Measurements from ENCODE around the gene UTP4.

The UTP4 gene

GRCh38 chr16:69166221-69166833, 33.9 kb downstream of the UTP4 start:
- TF ChIP-seq CTCF (conservative IDR thresholded peaks at IDR 0.05; ENCODE audit: low read depth, low read length): no peak
- DNase-seq (ENCODE audit: low read depth): peak; percentile 28
- no peak overlapping the region for H3K4me3 ChIP-seq (ENCODE audit: low read depth, low read length)

GRCh38 chr16:69166946-69167930, 34.8 kb downstream of the UTP4 start:
- no peak for DNase-seq (ENCODE audit: low read depth)
- no peak overlapping the region for H3K4me3 ChIP-seq (ENCODE audit: low read depth, low read length)
- no peak for TF ChIP-seq CTCF (conservative IDR thresholded peaks at IDR 0.05; ENCODE audit: low read depth, low read length)

GRCh38 chr16:69169051-69169450, 36.6 kb downstream of the UTP4 start:
- no peak for DNase-seq (ENCODE audit: low read depth)
- H3K4me3 ChIP-seq (ENCODE audit: low read depth, low read length): no peak overlapping the region
- no peak for TF ChIP-seq CTCF (conservative IDR thresholded peaks at IDR 0.05; ENCODE audit: low read depth, low read length)

GRCh38 chr16:69169607-69170352, 37.3 kb downstream of the UTP4 start:
- no peak for TF ChIP-seq CTCF (conservative IDR thresholded peaks at IDR 0.05; ENCODE audit: low read depth, low read length)
- DNase-seq (ENCODE audit: low read depth): no peak
- no peak overlapping the region for H3K4me3 ChIP-seq (ENCODE audit: low read depth, low read length)

GRCh38 chr16:69171325-69172084, 39.1 kb downstream of the UTP4 start:
- no peak overlapping the region for H3K4me3 ChIP-seq (ENCODE audit: low read depth, low read length)
- no peak for TF ChIP-seq CTCF (conservative IDR thresholded peaks at IDR 0.05; ENCODE audit: low read depth, low read length)
- DNase-seq (ENCODE audit: low read depth): no peak

- DNase-seq (ENCODE audit: low read depth): peak; percentile 63
- no peak for TF ChIP-seq CTCF (conservative IDR thresholded peaks at IDR 0.05; ENCODE audit: low read depth, low read length)
Measured at GRCh38 chr16:69176033-69176800, 43.8 kb downstream of the UTP4 start.

More at GRCh38 chr16:69176033-69176800, 43.8 kb downstream of the UTP4 start:
- no peak overlapping the region for H3K4me3 ChIP-seq (ENCODE audit: low read depth, low read length)
